Small intestine (tissue), 7 donors: ENCODE data around the gene ASIC1. TPM values are rescaled to one million over a fixed set of nuclear protein-coding genes. Genes with fewer than 3 reads are reported as not detected.

Experiments used
- DNase-seq, 2 donors: peaks; one replicate each; pipeline versions ENCODE4 v3.0.0 to v3.0.0-alpha.2; 2013
- FAIRE-seq: peaks from 2 replicates; lab custom pipeline; 2012; peaks lifted over from hg19 to GRCh38; lab: Jason Lieb, UNC
- H3K27ac ChIP-seq, 3 donors: one replicate each; pipeline ENCODE4 v1.5.1; 2013; ENCODE audit warnings: low read length in 2 of 3, mild to moderate bottlenecking in 2 of 3, control low read depth in 1 of 3, inconsistent platforms in 1 of 3, low read depth in 1 of 3, moderate library complexity in 1 of 3
- H3K27me3 ChIP-seq, 3 donors: one replicate each; pipeline ENCODE4 v1.6.1; 2013; ENCODE audit warnings: low read length in 3 of 3, inconsistent platforms in 1 of 3; ENCODE audit not compliant: control insufficient read depth in 3 of 3, insufficient read depth in 3 of 3
- H3K36me3 ChIP-seq, 3 donors: one replicate each; pipeline ENCODE4 v1.6.1; 2013; ENCODE audit warnings: low read length in 3 of 3, inconsistent platforms in 1 of 3, low read depth in 1 of 3, mild to moderate bottlenecking in 1 of 3, moderate library complexity in 1 of 3; ENCODE audit not compliant: control insufficient read depth in 3 of 3, insufficient read depth in 2 of 3
- H3K4me1 ChIP-seq, 3 donors: one replicate each; pipeline ENCODE4 v1.6.1; 2013; ENCODE audit warnings: low read length in 2 of 3, inconsistent platforms in 1 of 3, low read depth in 1 of 3, mild to moderate bottlenecking in 1 of 3, moderate library complexity in 1 of 3; ENCODE audit not compliant: control insufficient read depth in 3 of 3, insufficient read depth in 2 of 3
- H3K4me3 ChIP-seq, 3 donors: one replicate each; pipeline ENCODE4 v1.5.1; 2013; ENCODE audit warnings: low read length in 3 of 3, control low read depth in 1 of 3, inconsistent platforms in 1 of 3, low read depth in 1 of 3, mild to moderate bottlenecking in 1 of 3, moderate library complexity in 1 of 3
- H3K9me3 ChIP-seq, 2 donors: one replicate each; pipeline ENCODE4 v1.6.1; 2013; ENCODE audit warnings: low read depth in 1 of 2, low read length in 1 of 2; ENCODE audit not compliant: control insufficient read depth in 2 of 2, insufficient read depth in 1 of 2
- WGBS, 3 donors: extraction: QIAGEN DNeasy Blood & Tissue Kit; methylation state at CpG; one replicate each; pipeline ENCODE4 v1.1.7; 2013; 5-methylcytosine and 5-hydroxymethylcytosine counted together
- polyA plus RNA-seq, 4 donors: library from polyadenylated mRNA; stranded (reverse) in 3 of 4; unstranded in 1 of 4; fragments of 200-250 nt in 3 of 4; fragments of 120-200 nt in 1 of 4; gene quantifications; one replicate each; pipeline versions ENCODE4 v1.2.1 to v1.2.3, GENCODE V29; 2013
- donor health status: healthy with polysubstance abuse.
- donor health status: control.
- donor health status: control.
- donor health status: Bipolar disorder and iron deficiency.
- donor health status: healthy.

ASIC1 gene
- polyA plus RNA-seq, 4 donors: 0.81 to 2.2 (median 0.85) TPM; not detected in 1

GRCh38 chr12:50087151-50087550, 29.8 kb downstream of the ASIC1 start:
- FAIRE-seq: no peak
- Histone ChIP-seq H3K36me3 (peaks cover 18 to 43% (median 22%) of the 10 kb centered on the region in 3 donors), H3K4me1 (peaks cover 0 to 25% (median 7%) of the 10 kb centered on the region in 3 donors), H3K9me3 (no peaks in the 10 kb centered on the region), H3K4me3 (no peak overlapping the region), H3K27ac (no peak overlapping the region), H3K27me3 (no peaks in the 10 kb centered on the region)
- DNase-seq: no peak
- 76 to 81% (median 78%) methylated on average over 9 of the region's 9 CpGs for WGBS, 3 donors

- Histone ChIP-seq H3K27me3 (no peaks in the 10 kb centered on the region), H3K36me3 (peaks cover 20 to 48% (median 22%) of the 10 kb centered on the region in 3 donors), H3K4me1 (peaks cover 0 to 17% (median 4%) of the 10 kb centered on the region in 3 donors), H3K9me3 (no peaks in the 10 kb centered on the region), H3K4me3 (no peak overlapping the region), H3K27ac (no peak overlapping the region)
- FAIRE-seq: no peak
- DNase-seq: no peak
- WGBS, 3 donors: 75 to 84% (median 80%) methylated on average over 3 of the region's 3 CpGs
These were observed 30.6 kb downstream of the ASIC1 start for GRCh38 chr12:50087995-50088394.

GRCh38 chr12:50088577-50089335, 31.4 kb downstream of the ASIC1 start:
- DNase-seq (peak; percentile 77 to 84), FAIRE-seq (no peak)
- Histone ChIP-seq H3K36me3 (peaks cover 22 to 54% (median 22%) of the 10 kb centered on the region in 3 donors), H3K27ac (no peak overlapping the region), H3K4me1 (peaks cover 0 to 10% (median 0%) of the 10 kb centered on the region in 3 donors), H3K27me3 (no peaks in the 10 kb centered on the region), H3K9me3 (no peaks in the 10 kb centered on the region), H3K4me3 (no peak overlapping the region)
- WGBS, 3 donors: 8 to 25% (median 16%) methylated on average over 3 of the region's 3 CpGs

- Histone ChIP-seq H3K9me3 (no peaks in the 10 kb centered on the region), H3K4me3 (no peak overlapping the region), H3K27me3 (no peaks in the 10 kb centered on the region), H3K27ac (no peak overlapping the region), H3K36me3 (peaks cover 28 to 61% (median 30%) of the 10 kb centered on the region in 3 donors), H3K4me1 (peaks cover 0 to 3% (median 0%) of the 10 kb centered on the region in 3 donors)
- DNase-seq (no peak), FAIRE-seq (no peak)
- WGBS, 3 donors: 96 to 99% (median 98%) methylated on average over 7 of the region's 7 CpGs
These were observed 32.3 kb downstream of the ASIC1 start for GRCh38 chr12:50089730-50090129.

GRCh38 chr12:50090391-50090790, 33.0 kb downstream of the ASIC1 start:
- Histone ChIP-seq H3K4me1 (peaks cover 0 to 3% (median 0%) of the 10 kb centered on the region in 3 donors), H3K9me3 (no peaks in the 10 kb centered on the region), H3K36me3 (peaks cover 28 to 67% (median 30%) of the 10 kb centered on the region in 3 donors), H3K4me3 (no peak overlapping the region), H3K27ac (no peak overlapping the region), H3K27me3 (no peaks in the 10 kb centered on the region)
- DNase-seq (no peak), FAIRE-seq (no peak)
- WGBS, 3 donors: 90 to 95% (median 95%) methylated on average over 5 of the region's 5 CpGs

GRCh38 chr12:50097952-50098351, 40.6 kb downstream of the ASIC1 start:
- FAIRE-seq (no peak), DNase-seq (no peak)
- WGBS, 3 donors: 90 to 93% (median 91%) methylated on average over 6 of the region's 6 CpGs
- Histone ChIP-seq H3K36me3 (peaks cover 15 to 79% (median 42%) of the 10 kb centered on the region in 3 donors), H3K4me1 (peaks cover 0 to 15% (median 0%) of the 10 kb centered on the region in 3 donors), H3K27me3 (no peaks in the 10 kb centered on the region), H3K9me3 (no peaks in the 10 kb centered on the region), H3K4me3 (no peak overlapping the region), H3K27ac (no peak overlapping the region)

- FAIRE-seq (no peak), DNase-seq (no peak)
- Histone ChIP-seq H3K27ac (no peak overlapping the region), H3K27me3 (no peaks in the 10 kb centered on the region), H3K4me3 (no peak overlapping the region), H3K36me3 (peaks cover 11 to 67% (median 35%) of the 10 kb centered on the region in 3 donors), H3K9me3 (no peaks in the 10 kb centered on the region), H3K4me1 (peaks cover 0 to 28% (median 0%) of the 10 kb centered on the region in 3 donors)
- 65 to 88% (median 76%) methylated on average over 5 of the region's 5 CpGs for WGBS, 3 donors
These were observed 42.1 kb downstream of the ASIC1 start for GRCh38 chr12:50099302-50100008.

GRCh38 chr12:50100561-50100960, 43.2 kb downstream of the ASIC1 start:
- Histone ChIP-seq H3K27me3 (no peaks in the 10 kb centered on the region), H3K9me3 (no peaks in the 10 kb centered on the region), H3K27ac (no peak overlapping the region), H3K4me1 (peaks cover 0 to 37% (median 2%) of the 10 kb centered on the region in 3 donors), H3K4me3 (no peak overlapping the region), H3K36me3 (peaks cover 9 to 62% (median 31%) of the 10 kb centered on the region in 3 donors)
- FAIRE-seq (no peak), DNase-seq (no peak)
- 85 to 86% (median 86%) methylated on average over 3 of the region's 3 CpGs for WGBS, 3 donors
